Loucy (cell line): ENCODE data around the gene CBFB.
A peak's percentile ranks its signal among the peaks of the same experiment; 100 is the strongest.
"Not testable (repeated sequence)": the region's sequence is repeated elsewhere in the genome, so short reads cannot be mapped to it uniquely, and the experiment has no call there.

ENCODE experiments used
- H2AFZ ChIP-seq: fragments of 200-600 bp; sonication (generic); 2 replicates; pipeline ENCODE4 v1.6.0; 2016; ENCODE audit warnings: antibody characterized with exemption, mild to moderate bottlenecking, low read length, moderate library complexity
- H3F3A ChIP-seq: fragments of 200-600 bp; 2 replicates; pipeline ENCODE4 v1.6.0; 2016; ENCODE audit warnings: antibody characterized with exemption, low read depth, mild to moderate bottlenecking
- H3K27me3 ChIP-seq: fragments of 200-600 bp; sonication (generic); 2 replicates; pipeline ENCODE4 v1.6.1; 2014; ENCODE audit warnings: low read length, mild to moderate bottlenecking; ENCODE audit not compliant: insufficient read depth, poor library complexity, severe bottlenecking
- H3K36me3 ChIP-seq: fragments of 200-600 bp; sonication (generic); 2 replicates; pipeline ENCODE4 v1.6.1; 2016; ENCODE audit warnings: low read length; ENCODE audit not compliant: insufficient read depth
- H3K4me1 ChIP-seq: fragments of 200-600 bp; sonication (generic); 2 replicates; pipeline ENCODE4 v1.5.1; 2014; ENCODE audit warnings: low read length, mild to moderate bottlenecking; ENCODE audit not compliant: insufficient read depth, poor library complexity, severe bottlenecking
- H3K4me2 ChIP-seq: fragments of 200-600 bp; sonication (generic); 2 replicates; pipeline ENCODE4 v1.6.0; 2014; ENCODE audit warnings: antibody characterized with exemption, low read length, low read depth, mild to moderate bottlenecking; ENCODE audit not compliant: poor library complexity, severe bottlenecking
- H3K4me3 ChIP-seq: fragments of 200-600 bp; sonication (generic); 2 replicates; pipeline ENCODE4 v1.5.1; 2014; ENCODE audit warnings: low read length, mild to moderate bottlenecking, mixed read lengths; ENCODE audit not compliant: poor library complexity, severe bottlenecking
- H3K79me2 ChIP-seq: fragments of 200-600 bp; sonication (generic); 2 replicates; pipeline ENCODE4 v1.6.1; 2014; ENCODE audit warnings: low read length; ENCODE audit not compliant: insufficient read depth
- H3K9ac ChIP-seq: fragments of 200-600 bp; sonication (generic); 2 replicates; pipeline ENCODE4 v1.6.0; 2014; ENCODE audit warnings: mild to moderate bottlenecking, low read depth, low read length, moderate library complexity; ENCODE audit not compliant: poor library complexity, severe bottlenecking
- H3K9me2 ChIP-seq: fragments of 200-600 bp; sonication (generic); replicated peaks from 2 replicates; pipeline ENCODE4 v1.6.1; 2016; ENCODE audit warnings: low read depth, low read length, mixed read lengths
- H3K9me3 ChIP-seq: fragments of 200-600 bp; sonication (generic); 2 replicates; pipeline ENCODE4 v1.6.1; 2014; ENCODE audit warnings: mild to moderate bottlenecking, antibody characterized with exemption, low read length, low read depth; ENCODE audit not compliant: insufficient read depth
- H4K20me1 ChIP-seq: fragments of 200-600 bp; sonication (generic); 2 replicates; pipeline ENCODE4 v1.6.0; 2014; ENCODE audit warnings: antibody characterized with exemption, low read length, mild to moderate bottlenecking; ENCODE audit not compliant: insufficient read depth, poor library complexity, severe bottlenecking
- EZH2phosphoT487 ChIP-seq: fragments of 200-600 bp; IDR thresholded peaks from 2 replicates; pipeline ENCODE4 v1.6.1; 2018; ENCODE audit warnings: antibody characterized with exemption, mild to moderate bottlenecking, moderate library complexity, borderline replicate concordance
- TF ChIP-seq, protein P1 (sequence below): fragments of 200-600 bp; sonication (generic); conservative IDR thresholded peaks from 2 replicates; pipeline ENCODE4 v1.5.1; 2014; ENCODE audit warnings: mild to moderate bottlenecking, antibody characterized with exemption, low read length

Gene CBFB

DNA sequence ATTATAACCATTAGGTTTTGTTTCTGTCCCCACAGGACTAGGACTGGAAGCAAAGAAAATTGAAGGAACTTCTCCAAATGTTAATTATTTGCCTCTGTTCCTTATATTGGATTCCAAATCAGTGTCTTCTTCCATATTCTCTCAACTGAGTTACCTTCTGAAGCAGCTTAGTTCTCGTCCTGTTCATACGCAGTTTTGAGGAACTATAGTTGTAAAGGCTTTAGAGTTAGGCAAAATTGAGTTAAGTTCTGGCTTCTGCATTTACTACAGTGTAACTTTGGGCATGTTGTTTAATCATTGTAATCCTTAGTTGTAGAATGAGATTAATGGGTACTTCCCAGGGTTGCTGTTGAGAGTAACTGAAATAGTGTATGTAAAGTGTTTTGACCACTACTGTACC lies 11.2 kb downstream of the CBFB start:
- H3K9me2 ChIP-seq: no peaks in the 10 kb centered on the region
- no peak overlapping the region for H3K9ac ChIP-seq
- peaks cover 27% of the 10 kb centered on the region for H3K4me1 ChIP-seq
- no peak overlapping the region for H3K4me2 ChIP-seq
- peaks cover 100% of the 10 kb centered on the region for H3K79me2 ChIP-seq
- no peak for TF ChIP-seq EZH2phosphoT487
- TF ChIP-seq, protein P1, sequence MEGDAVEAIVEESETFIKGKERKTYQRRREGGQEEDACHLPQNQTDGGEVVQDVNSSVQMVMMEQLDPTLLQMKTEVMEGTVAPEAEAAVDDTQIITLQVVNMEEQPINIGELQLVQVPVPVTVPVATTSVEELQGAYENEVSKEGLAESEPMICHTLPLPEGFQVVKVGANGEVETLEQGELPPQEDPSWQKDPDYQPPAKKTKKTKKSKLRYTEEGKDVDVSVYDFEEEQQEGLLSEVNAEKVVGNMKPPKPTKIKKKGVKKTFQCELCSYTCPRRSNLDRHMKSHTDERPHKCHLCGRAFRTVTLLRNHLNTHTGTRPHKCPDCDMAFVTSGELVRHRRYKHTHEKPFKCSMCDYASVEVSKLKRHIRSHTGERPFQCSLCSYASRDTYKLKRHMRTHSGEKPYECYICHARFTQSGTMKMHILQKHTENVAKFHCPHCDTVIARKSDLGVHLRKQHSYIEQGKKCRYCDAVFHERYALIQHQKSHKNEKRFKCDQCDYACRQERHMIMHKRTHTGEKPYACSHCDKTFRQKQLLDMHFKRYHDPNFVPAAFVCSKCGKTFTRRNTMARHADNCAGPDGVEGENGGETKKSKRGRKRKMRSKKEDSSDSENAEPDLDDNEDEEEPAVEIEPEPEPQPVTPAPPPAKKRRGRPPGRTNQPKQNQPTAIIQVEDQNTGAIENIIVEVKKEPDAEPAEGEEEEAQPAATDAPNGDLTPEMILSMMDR: no peak
- H3K4me3 ChIP-seq: no peak overlapping the region
- H3K36me3 ChIP-seq: peaks cover 62% of the 10 kb centered on the region
- H3F3A ChIP-seq: no peaks in the 10 kb centered on the region
- no peaks in the 10 kb centered on the region for H3K9me3 ChIP-seq
- H4K20me1 ChIP-seq: peaks cover 70% of the 10 kb centered on the region
- H2AFZ ChIP-seq: no peak overlapping the region
- H3K27me3 ChIP-seq: no peaks in the 10 kb centered on the region

GRCh38 chr16:67040906-67041305 lies 12.0 kb downstream of the CBFB start:
- Histone ChIP-seq H2AFZ (no peak overlapping the region), H3K27me3 (no peaks in the 10 kb centered on the region), H3K9me2 (no peaks in the 10 kb centered on the region), H4K20me1 (peaks cover 64% of the 10 kb centered on the region), H3K4me1 (peaks cover 21% of the 10 kb centered on the region), H3K4me3 (no peak overlapping the region), H3K9ac (no peak overlapping the region), H3K4me2 (no peak overlapping the region), H3K36me3 (peaks cover 65% of the 10 kb centered on the region), H3K9me3 (no peaks in the 10 kb centered on the region), H3F3A (no peaks in the 10 kb centered on the region), H3K79me2 (peaks cover 100% of the 10 kb centered on the region)
- no peak for TF ChIP-seq EZH2phosphoT487
- TF ChIP-seq, protein P1: no peak

GRCh38 chr16:67041520-67041919 lies 12.6 kb downstream of the CBFB start:
- TF ChIP-seq, protein P1: 0 out of 2 replicates have a peak, but pooled peaks have one; percentile 10
- H3K4me1 ChIP-seq: peaks cover 18% of the 10 kb centered on the region
- not testable (repeated sequence) for H3K27me3 ChIP-seq, H3F3A ChIP-seq, H3K9ac ChIP-seq, H2AFZ ChIP-seq, H3K4me2 ChIP-seq, H3K4me3 ChIP-seq, H3K9me2 ChIP-seq, H3K9me3 ChIP-seq
- peaks cover 100% of the 10 kb centered on the region for H3K79me2 ChIP-seq
- peaks cover 69% of the 10 kb centered on the region for H3K36me3 ChIP-seq
- H4K20me1 ChIP-seq: peaks cover 61% of the 10 kb centered on the region
